ENCODE measurements around the gene PRAMEF33.
"Not testable (repeated sequence)": the region's sequence is repeated elsewhere in the genome, so short reads cannot be mapped to it uniquely, and the experiment has no call there.

The PRAMEF33 gene, protein sequence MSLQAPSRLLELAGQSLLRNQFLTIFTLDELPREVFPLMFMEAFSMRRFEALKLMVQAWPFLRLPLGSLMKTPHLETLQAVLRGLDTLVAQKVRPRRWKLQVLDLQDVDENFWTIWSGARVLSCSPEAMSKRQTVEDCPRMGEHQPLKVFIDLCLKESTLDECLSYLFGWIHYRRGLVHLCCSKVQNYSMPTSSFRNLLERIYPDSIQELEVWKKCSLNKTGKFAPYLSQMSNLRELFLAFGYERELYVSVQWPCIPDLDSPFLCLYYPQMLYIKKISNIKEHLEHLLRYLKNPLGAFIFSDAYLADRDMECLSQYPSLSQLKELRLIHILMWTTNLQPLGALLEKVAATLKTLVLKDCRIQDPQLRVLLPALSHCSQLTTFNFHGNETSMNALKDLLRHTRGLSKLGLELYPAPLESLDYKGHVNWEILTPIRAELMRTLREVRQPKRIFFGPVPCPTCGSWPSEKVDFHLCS

DNA sequence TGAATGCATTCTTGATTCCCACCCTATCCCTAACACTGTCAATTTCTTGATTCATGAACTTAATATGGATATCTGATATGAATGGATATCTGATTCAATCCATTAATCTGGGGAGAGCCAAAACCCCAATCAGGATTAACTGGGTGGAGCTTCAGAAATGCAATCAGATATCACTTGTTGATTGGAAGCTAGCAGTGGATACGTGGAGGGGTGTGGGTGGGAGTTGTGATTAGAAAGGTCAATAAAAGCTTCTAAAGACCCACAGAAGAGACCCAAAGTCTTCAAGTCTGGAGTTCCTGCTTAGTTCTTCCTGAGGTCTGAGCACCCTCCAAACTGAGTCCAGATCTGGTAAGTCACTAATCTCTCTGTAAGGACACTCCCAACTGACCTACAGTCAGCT lies at the start of gene PRAMEF33:
TSS of gene PRAMEF33 (plus strand) at position 301 of the 400 bp plus-strand sequence. CDS start 2,416 bp downstream, outside the sequence.
- in situ Hi-C loops (cut with HindIII; ENCODE audit: low sequenced_read_pairs), result not testable (repeated sequence)

DNA sequence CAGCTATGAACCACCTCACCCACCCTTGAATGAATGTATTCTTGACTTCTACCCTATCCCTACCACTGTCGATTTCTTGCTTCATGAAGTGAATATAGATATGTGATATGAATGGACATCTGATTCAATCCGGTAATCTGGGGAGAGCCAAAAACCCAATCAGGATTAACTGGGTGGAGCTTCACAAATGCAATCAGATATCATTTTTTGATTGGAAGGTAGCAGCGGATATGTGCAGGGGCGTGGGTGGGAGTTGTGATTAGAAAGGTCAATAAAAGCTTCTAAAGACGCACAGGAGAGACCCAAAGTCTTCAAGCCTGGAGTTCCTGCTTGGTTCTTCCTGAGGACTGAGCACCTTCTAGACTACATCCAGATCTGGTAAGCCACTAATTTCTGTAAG lies 49.4 kb upstream of the PRAMEF33 start, which contains the start of gene PRAMEF5:
TSS of gene PRAMEF5 (plus strand) at position 301 of the 400 bp plus-strand sequence. CDS start 5,071 bp downstream, outside the sequence.
- in situ Hi-C loops (cut with HindIII; ENCODE audit: low sequenced_read_pairs), result not testable (repeated sequence)

DNA sequence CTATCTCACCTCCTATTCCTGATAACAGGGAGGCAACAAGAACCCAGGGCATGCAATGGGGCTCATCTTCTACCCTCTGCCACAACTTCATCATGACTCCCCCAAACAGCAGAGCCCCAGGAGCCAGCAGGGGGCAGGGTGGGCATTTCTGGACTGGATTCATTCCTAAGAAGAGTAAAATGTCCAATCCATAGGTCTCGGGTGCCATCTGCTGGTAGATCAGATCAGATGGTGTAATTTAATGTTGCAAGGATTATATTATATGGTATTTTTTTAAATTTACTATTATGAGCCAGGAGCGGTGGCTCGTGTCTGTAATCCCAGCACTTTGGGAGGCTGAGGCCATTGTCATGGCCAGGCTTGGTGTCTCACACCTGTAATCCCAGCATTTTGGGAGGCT lies 38.2 kb upstream of the PRAMEF33 start:
- in situ Hi-C loops (cut with HindIII; ENCODE audit: low sequenced_read_pairs), result not testable (repeated sequence)

DNA sequence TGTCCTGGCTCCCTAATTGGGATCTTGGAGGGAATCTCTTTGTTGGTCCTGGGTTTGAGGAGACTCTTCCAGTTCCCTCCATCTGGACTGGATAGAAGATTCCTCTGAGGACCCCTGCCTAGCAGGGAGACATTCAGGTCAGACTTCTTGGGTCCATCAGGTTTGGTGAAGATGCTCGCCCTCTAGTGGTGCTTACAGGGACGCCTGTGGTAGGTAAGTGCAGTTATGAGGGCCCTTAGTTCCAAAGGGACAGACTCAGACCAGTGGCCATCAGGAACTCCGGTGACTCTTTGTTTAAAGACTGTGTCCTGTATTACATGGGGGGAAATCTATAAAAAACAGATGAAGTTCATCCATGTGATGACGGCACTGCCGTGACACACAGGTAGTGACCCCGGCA lies 26.3 kb upstream of the PRAMEF33 start:
- in situ Hi-C loops (cut with HindIII; ENCODE audit: low sequenced_read_pairs), result not testable (repeated sequence)

DNA sequence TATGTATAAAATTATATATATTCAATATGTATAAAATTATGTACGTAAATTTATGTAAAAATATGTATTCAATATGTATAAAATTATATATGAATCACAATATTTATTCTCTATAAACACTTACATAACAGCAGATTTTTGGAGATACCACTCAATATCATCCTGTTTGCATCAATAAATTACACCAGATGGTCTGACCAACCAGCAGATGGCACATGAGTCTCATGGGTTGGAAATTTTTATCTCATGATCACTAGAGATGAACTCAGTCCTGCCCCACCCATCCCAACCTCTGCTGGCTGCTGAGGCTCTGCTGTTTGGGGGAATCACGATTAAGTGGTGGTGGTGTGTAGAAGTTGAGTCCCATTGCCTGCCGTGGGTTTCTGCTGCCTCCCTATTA lies 23.7 kb upstream of the PRAMEF33 start:
- in situ Hi-C loops (cut with HindIII; ENCODE audit: low sequenced_read_pairs), result not testable (repeated sequence)

DNA sequence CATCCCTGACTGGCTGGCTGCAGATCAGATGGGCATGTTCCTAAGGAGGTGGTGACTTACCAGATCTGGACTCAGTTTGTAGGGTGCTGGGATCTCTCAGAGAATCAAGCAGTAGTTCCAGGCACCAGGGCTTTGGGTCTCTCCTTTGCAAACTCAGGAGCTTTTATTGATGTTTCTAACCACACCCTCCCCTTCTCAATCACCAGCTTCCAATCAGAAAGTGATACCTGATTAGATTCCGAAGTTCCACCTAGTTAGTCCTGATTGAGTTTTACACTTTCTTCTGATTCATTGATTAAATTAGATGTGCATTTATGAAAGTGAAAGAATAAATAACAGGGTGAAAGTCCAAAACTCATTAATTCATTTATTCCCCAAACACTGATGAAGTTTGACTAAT lies 18.3 kb upstream of the PRAMEF33 start, which contains the start of gene PRAMEF8:
TSS of gene PRAMEF8 (minus strand) at position 101 of the 400 bp plus-strand sequence. CDS start 1,046 bp downstream, outside the sequence.
- in situ Hi-C loops (cut with HindIII; ENCODE audit: low sequenced_read_pairs), result not testable (repeated sequence)

DNA sequence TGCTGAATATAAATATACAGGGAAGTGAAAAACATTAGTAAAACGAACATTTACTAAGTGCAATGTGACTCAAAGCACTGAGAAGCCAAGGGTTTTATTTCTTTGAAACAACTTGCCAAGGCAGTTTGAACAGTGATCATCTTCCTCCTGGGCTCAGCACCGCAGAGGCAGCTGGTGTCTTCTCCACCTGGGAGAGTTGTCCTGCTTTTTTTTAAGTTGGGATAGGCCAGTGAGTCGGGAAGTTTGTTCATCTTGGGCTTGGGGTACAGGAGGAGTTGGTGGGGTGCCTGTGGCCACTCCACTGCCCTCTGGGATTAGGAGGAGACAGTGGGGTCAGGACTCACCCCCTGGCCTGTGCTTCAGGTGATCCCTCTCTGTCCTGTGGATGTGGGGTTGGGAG lies 14.3 kb upstream of the PRAMEF33 start:
- in situ Hi-C loops (cut with HindIII; ENCODE audit: low sequenced_read_pairs), result not testable (repeated sequence)

DNA sequence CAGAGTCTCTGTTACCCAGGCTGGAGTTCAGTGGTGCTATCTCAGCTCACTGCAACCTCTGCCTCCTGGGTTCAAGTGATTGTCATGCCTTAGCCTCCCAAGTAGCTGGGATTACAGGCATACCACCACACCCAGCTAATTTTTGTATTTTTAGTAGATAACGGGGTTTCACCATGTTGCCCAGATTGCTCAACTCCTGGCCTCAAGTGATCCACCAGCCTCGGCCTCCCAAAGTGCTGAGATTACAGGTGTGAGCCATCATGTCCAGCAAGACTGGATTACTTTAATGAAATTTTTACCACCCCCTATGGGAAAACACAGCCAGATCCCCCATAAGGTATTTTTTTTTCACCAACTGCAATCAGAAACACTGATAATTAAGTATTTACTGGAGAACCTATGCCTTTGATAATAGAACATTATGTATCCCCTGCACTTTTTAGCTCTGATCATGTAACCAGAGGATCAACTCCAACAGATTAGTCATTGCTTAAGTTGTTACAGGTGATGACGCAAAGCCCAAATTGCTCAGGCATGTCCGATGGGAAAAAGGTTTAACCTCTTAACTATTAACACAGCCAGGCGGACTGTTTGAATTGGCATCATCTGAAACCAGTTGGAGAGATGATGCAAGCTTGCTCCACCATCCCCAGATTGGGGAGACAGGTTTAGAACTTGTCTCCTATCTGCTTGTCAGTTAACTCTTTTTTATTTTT lies 6.0 kb upstream of the PRAMEF33 start:
- in situ Hi-C loops (cut with HindIII; ENCODE audit: low sequenced_read_pairs), result not testable (repeated sequence)

DNA sequence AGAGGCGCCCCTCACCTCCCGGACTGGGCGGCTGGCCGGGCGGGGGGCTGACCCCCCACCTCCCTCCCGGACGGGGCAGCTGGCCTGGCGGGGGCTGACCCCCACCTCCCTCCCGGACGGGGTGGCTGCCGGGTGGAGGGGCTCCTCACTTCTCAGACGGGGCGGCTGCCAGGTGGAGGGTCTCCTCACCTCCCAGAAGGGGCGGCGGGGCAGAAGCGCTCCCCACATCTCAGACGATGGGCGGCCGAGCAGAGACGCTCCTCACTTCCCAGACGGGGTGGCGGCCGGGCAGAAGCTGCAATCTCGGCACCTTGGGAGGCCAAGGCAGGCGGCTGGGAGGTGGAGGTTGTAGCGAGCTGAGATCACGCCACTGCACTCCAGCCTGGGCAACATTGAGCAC lies 4.6 kb upstream of the PRAMEF33 start:
- in situ Hi-C loops (cut with HindIII; ENCODE audit: low sequenced_read_pairs), result not testable (repeated sequence)

DNA sequence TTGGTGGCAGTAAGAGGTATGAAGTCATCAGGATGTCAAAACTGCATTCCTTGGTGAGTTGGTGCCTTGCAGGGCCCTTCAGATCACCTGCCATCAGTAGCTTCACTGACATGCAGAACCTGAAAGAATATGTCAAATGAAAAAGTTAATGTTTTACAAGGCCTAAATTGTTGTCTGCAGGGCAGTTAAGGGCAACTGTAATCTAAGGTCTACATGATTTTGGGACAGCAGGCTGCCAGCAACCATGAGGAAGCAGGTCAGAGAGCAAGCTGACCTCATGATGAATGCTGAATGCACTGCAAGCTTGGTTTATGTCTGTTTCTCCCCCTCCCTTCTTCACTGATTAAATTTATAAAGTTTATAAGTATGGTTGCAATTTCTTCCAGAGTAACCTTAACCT lies 1.1 kb upstream of the PRAMEF33 start:
- in situ Hi-C loops (cut with HindIII; ENCODE audit: low sequenced_read_pairs), result not testable (repeated sequence)

DNA sequence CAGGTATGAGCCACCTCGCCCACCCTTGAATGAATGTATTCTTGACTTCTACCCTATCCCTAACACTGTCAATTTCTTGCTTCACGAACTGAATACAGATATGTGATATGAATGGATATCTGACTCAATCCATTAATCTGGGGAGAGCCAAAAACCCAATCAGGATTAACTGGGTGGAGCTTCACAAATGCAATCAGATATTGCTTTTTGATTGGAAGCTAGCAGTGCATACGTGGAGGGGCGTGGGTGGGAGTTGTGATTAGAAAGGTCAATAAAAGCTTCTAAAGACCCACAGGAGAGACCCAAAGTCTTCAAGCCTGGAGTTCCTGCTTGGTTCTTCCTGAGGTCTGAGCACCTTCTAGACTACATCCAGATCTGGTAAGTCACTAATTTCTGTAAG lies 11.9 kb downstream of the PRAMEF33 start, which contains the start of gene PRAMEF15:
TSS of gene PRAMEF15 (plus strand) at position 301 of the 400 bp plus-strand sequence. CDS start 2,827 bp downstream, outside the sequence.
- in situ Hi-C loops (cut with HindIII; ENCODE audit: low sequenced_read_pairs), result not testable (repeated sequence)

DNA sequence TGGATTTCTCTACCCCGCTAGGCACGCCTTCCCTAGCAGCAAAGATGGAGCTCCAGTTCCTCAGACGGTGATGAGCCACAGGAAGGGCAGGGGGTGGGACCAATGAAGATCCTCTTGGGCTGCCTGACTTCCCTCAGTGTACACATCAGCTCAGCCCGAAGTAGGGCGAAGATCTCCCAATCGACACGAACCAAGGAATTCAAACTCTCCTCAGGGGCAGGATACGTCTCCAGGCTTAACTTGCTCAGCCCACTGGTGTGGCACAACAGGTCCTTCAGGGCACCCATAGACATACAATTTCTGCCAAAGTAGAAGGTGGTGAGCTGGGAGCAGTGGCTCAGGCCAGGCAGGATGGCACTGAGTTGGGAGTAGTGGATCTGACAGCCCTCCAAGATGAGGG lies 39.2 kb downstream of the PRAMEF33 start:
- in situ Hi-C loops (cut with HindIII; ENCODE audit: low sequenced_read_pairs), result not testable (repeated sequence)

DNA sequence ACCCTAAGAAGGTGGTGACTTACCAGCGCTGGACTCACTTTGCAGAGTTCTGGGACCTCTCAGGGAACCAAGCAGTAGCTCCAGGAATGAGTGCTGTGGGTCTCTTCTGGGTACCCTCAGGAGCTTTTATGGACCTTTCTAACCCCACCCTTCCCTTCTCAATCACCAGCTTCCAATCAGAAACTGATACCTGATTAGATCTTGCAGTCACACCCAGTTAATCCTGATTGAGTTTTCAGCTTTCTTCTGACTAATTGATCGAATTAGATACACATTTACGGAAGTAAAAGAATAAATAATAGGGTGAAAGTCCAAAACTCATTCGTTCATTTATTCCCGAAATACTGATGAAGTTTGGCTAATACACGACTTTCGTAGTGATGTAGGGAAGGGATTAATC lies 43.7 kb downstream of the PRAMEF33 start, which contains the start of gene PRAMEF14:
TSS of gene PRAMEF14 (minus strand) at position 101 of the 400 bp plus-strand sequence. CDS start 1,820 bp downstream, outside the sequence.
- in situ Hi-C loops (cut with HindIII; ENCODE audit: low sequenced_read_pairs), result not testable (repeated sequence)

DNA sequence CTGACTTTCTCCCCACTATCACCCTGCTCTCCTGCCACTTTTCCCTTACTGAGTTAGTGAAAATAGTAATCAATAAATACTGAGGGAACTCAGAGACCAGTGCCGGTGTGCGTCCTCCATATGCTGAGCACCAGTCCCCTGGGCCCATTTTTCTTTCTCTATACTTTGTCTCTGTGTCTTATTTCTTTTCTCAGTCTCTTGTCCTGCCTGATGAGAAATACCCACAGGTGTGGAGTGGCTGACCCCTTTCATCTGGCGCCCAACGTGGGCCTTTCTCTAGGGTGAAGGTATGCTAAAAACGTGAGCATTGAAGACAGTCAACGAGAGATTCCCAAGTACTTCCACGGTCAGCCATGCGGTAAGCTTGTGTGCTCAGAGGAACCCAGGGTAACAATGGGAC lies 50.1 kb downstream of the PRAMEF33 start:
- in situ Hi-C loops (cut with HindIII; ENCODE audit: low sequenced_read_pairs), result not testable (repeated sequence)

DNA sequence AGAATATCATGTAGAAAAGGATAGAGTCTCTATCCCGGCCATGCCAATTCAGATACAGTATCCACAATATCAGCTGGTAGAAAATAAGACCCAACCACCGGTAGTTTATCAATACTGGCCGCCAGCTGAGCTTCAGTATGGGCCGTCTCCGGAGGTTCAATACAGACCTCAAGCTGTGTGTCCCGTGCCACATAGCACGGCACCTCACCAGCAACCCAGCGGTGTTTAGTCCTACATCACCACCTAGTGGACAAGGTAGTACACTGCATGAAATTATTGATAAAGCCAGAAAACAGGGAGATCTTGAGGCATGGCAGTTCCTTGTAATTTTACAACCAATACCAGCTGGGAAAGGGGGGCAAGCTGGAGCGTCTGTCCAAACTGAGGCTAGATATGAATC lies 51.1 kb downstream of the PRAMEF33 start:
- in situ Hi-C loops (cut with HindIII; ENCODE audit: low sequenced_read_pairs), result not testable (repeated sequence)

DNA sequence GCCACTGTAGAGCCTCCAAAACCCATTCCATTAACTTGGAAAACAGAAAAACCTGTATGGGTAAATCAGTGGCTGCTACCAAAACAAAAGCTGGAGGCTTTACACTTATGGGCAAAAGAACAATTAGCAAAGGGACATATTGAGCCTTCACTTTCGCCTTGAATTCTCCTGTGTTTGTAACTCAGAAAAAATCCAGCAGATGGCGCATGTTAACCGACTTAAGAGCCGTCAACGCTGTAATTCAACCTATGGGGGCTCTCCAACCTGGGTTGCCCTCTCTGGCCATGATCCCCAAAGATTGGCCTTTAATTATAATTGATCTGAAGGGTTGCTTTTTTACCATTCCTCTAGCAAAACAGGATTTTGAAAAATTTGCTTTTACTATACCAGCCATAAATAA lies 53.4 kb downstream of the PRAMEF33 start:
- in situ Hi-C loops (cut with HindIII; ENCODE audit: low sequenced_read_pairs), result not testable (repeated sequence)
